HCT116 (cell line): Measurements from ENCODE around the gene HIGD2A.

Experiments used
- EGR1 ChIP-seq: IDR thresholded peaks from 2 replicates; pipeline ENCODE4 v1.6.1; 2012; ENCODE audit warnings: low read depth
- ELF1 ChIP-seq: IDR thresholded peaks from 2 replicates; pipeline ENCODE4 v1.6.1; 2012; ENCODE audit warnings: low read depth, borderline replicate concordance
- EZH2 ChIP-seq: fragments of 200-600 bp; sonication (generic); IDR thresholded peaks from 2 replicates; pipeline ENCODE4 v1.6.1; 2017; ENCODE audit warnings: antibody characterized with exemption, mixed run types
- EZH2phosphoT487 ChIP-seq: fragments of 200-600 bp; IDR thresholded peaks from 2 replicates; pipeline ENCODE4 v1.6.1; 2018; ENCODE audit warnings: antibody characterized with exemption, borderline replicate concordance
- POLR2A ChIP-seq: IDR thresholded peaks from 2 replicates; pipeline ENCODE4 v1.7.0; 2011; ENCODE audit warnings: borderline replicate concordance; ENCODE audit not compliant: insufficient read depth, insufficient read length; ENCODE audit errors: extremely low read depth
- POLR2AphosphoS5 ChIP-seq: IDR thresholded peaks from 2 replicates; pipeline ENCODE4 v1.6.1; 2011; ENCODE audit warnings: mild to moderate bottlenecking, low read depth, low read length, moderate library complexity
- RAD21 ChIP-seq: IDR thresholded peaks from 2 replicates; pipeline ENCODE4 v1.6.1; 2012; ENCODE audit warnings: low read depth, mild to moderate bottlenecking
- SRF ChIP-seq: IDR thresholded peaks from 2 replicates; pipeline ENCODE4 v1.6.1; 2012; ENCODE audit warnings: low read depth
- YY1 ChIP-seq: IDR thresholded peaks from 2 replicates; pipeline ENCODE4 v1.6.1; 2011; ENCODE audit warnings: low read length, low read depth, moderate library complexity, mild to moderate bottlenecking; ENCODE audit not compliant: insufficient replicate concordance; ENCODE audit errors: extremely low read depth
- ZNF274 ChIP-seq: fragments of 200-500 bp; sonication (Bioruptor generic); IDR thresholded peaks from 2 replicates; pipeline ENCODE4 v1.6.1; 2014; ENCODE audit warnings: mild to moderate bottlenecking, low read depth, low read length, inconsistent platforms
- TF ChIP-seq, protein P1 (sequence below), 3 experiments: fragments of 200-600 bp in 1 of 3; sonication (generic) in 1 of 3; IDR thresholded peaks in 2 of 3; conservative IDR thresholded peaks in 1 of 3; 2 replicates each; pipeline ENCODE4 v1.5.1; 2012 to 2017; ENCODE audit warnings: low read depth in 2 of 3, low read length in 2 of 3, antibody characterized with exemption in 1 of 3, borderline replicate concordance in 1 of 3, control low read depth in 1 of 3, mild to moderate bottlenecking in 1 of 3, mixed read lengths in 1 of 3, mixed run types in 1 of 3, moderate library complexity in 1 of 3; ENCODE audit not compliant: insufficient read depth in 1 of 3
- TF ChIP-seq, protein P2 (sequence below): IDR thresholded peaks from 2 replicates; pipeline ENCODE4 v1.6.1; 2012; ENCODE audit warnings: low read depth

DNA sequence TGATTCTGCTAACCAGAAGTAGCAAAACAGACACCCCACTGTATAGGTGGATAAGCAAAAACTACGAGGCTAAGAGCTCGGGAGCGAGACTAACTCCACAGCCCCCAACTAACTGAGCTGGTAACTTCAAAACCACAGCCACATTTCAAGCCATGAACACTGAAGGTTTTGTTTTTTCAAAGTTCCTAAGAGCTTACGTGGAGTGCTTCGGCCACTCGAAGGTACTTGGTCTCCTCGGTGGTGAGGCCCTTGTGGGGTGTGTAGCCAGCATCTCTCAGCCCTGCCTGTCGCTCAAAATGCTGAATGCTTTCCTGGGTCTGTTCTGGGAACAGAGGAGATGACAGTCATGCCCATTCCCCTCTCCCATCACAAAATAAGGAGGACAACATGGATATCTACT, 38.1 kb upstream of the HIGD2A start:
- TF ChIP-seq, protein P1, sequence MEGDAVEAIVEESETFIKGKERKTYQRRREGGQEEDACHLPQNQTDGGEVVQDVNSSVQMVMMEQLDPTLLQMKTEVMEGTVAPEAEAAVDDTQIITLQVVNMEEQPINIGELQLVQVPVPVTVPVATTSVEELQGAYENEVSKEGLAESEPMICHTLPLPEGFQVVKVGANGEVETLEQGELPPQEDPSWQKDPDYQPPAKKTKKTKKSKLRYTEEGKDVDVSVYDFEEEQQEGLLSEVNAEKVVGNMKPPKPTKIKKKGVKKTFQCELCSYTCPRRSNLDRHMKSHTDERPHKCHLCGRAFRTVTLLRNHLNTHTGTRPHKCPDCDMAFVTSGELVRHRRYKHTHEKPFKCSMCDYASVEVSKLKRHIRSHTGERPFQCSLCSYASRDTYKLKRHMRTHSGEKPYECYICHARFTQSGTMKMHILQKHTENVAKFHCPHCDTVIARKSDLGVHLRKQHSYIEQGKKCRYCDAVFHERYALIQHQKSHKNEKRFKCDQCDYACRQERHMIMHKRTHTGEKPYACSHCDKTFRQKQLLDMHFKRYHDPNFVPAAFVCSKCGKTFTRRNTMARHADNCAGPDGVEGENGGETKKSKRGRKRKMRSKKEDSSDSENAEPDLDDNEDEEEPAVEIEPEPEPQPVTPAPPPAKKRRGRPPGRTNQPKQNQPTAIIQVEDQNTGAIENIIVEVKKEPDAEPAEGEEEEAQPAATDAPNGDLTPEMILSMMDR (IDR thresholded peaks at IDR 0.05 in 2 of 3, conservative IDR thresholded peaks at IDR 0.05 in 1 of 3; ENCODE audit: borderline replicate concordance in 1 of 3, insufficient read depth in 1 of 3, low read depth in 2 of 3, low read length in 2 of 3) = no peak
- TF ChIP-seq ELF1 = no peak
- no peak for TF ChIP-seq EZH2
- TF ChIP-seq POLR2A = no peak
- no peak for TF ChIP-seq POLR2AphosphoS5
- TF ChIP-seq YY1 = no peak
- TF ChIP-seq RAD21 = no peak
- TF ChIP-seq, protein P2, sequence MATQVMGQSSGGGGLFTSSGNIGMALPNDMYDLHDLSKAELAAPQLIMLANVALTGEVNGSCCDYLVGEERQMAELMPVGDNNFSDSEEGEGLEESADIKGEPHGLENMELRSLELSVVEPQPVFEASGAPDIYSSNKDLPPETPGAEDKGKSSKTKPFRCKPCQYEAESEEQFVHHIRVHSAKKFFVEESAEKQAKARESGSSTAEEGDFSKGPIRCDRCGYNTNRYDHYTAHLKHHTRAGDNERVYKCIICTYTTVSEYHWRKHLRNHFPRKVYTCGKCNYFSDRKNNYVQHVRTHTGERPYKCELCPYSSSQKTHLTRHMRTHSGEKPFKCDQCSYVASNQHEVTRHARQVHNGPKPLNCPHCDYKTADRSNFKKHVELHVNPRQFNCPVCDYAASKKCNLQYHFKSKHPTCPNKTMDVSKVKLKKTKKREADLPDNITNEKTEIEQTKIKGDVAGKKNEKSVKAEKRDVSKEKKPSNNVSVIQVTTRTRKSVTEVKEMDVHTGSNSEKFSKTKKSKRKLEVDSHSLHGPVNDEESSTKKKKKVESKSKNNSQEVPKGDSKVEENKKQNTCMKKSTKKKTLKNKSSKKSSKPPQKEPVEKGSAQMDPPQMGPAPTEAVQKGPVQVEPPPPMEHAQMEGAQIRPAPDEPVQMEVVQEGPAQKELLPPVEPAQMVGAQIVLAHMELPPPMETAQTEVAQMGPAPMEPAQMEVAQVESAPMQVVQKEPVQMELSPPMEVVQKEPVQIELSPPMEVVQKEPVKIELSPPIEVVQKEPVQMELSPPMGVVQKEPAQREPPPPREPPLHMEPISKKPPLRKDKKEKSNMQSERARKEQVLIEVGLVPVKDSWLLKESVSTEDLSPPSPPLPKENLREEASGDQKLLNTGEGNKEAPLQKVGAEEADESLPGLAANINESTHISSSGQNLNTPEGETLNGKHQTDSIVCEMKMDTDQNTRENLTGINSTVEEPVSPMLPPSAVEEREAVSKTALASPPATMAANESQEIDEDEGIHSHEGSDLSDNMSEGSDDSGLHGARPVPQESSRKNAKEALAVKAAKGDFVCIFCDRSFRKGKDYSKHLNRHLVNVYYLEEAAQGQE = no peak
- no peak for TF ChIP-seq EGR1
- TF ChIP-seq ZNF274 = no peak
- TF ChIP-seq SRF = no peak
- TF ChIP-seq EZH2phosphoT487 = no peak
